K562 (cell line): Measurements from ENCODE around the gene TTC16.

Experiments used
- CTCF ChIP-seq, 3 experiments: IDR thresholded peaks in 2 of 3; conservative IDR thresholded peaks in 1 of 3; 2 replicates each; pipeline ENCODE4 v1.5.1; 2011 to 2012; ENCODE audit warnings: low read length in 3 of 3, mild to moderate bottlenecking in 3 of 3, control low read depth in 2 of 3, improper control_type of control experiment in 1 of 3, inconsistent platforms in 1 of 3, low read depth in 1 of 3, mixed read lengths in 1 of 3, moderate library complexity in 1 of 3; ENCODE audit not compliant: insufficient read depth in 2 of 3
- GATA2 ChIP-seq: sonication (generic); formaldehyde crosslinking; IDR thresholded peaks from 2 replicates; pipeline ENCODE4 v1.4.0; 2020; ENCODE audit warnings: mild to moderate bottlenecking, missing genetic modification reagents
- KDM1A ChIP-seq, 2 experiments: fragments of 450-650 bp; IDR thresholded peaks; 2 replicates each; pipeline ENCODE4 v1.6.1; 2016; ENCODE audit warnings: mild to moderate bottlenecking in 2 of 2
- NFXL1 ChIP-seq: fragments of 450-650 bp; formaldehyde crosslinking; IDR thresholded peaks from 2 replicates; pipeline ENCODE4 v1.4.0; 2021; ENCODE audit warnings: mild to moderate bottlenecking
- PTBP1 ChIP-seq: fragments of 200-400 bp; formaldehyde crosslinking; IDR thresholded peaks from 2 replicates; pipeline ENCODE4 v1.6.1; 2017; ENCODE audit warnings: low read depth, low read length
- ZNF41 ChIP-seq: fragments of 250-450 bp; sonication (Bioruptor Pico); conservative IDR thresholded peaks from 2 replicates; pipeline ENCODE4 v1.4.0; 2020; ENCODE audit warnings: mild to moderate bottlenecking
- ZZZ3 ChIP-seq: fragments of 450-650 bp; IDR thresholded peaks from 2 replicates; pipeline ENCODE4 v1.6.1; 2016; ENCODE audit warnings: antibody characterized with exemption, mild to moderate bottlenecking, moderate library complexity
- TF ChIP-seq, protein P1 (sequence below): IDR thresholded peaks from 3 replicates; pipeline ENCODE4 v1.6.1; 2011; ENCODE audit warnings: borderline replicate concordance, mild to moderate bottlenecking, moderate library complexity; ENCODE audit not compliant: insufficient read length; ENCODE audit errors: extremely low read depth

- TF ChIP-seq PTBP1 = no peak
- TF ChIP-seq CTCF (IDR thresholded peaks at IDR 0.05 in 2 of 3, conservative IDR thresholded peaks at IDR 0.05 in 1 of 3; ENCODE audit: insufficient read depth in 2 of 3, low read depth in 1 of 3, low read length in 3 of 3) = no peak
- no peak for TF ChIP-seq ZNF41 (CRISPR knock-in tag)
- no peak for TF ChIP-seq ZZZ3
- TF ChIP-seq, protein P1, sequence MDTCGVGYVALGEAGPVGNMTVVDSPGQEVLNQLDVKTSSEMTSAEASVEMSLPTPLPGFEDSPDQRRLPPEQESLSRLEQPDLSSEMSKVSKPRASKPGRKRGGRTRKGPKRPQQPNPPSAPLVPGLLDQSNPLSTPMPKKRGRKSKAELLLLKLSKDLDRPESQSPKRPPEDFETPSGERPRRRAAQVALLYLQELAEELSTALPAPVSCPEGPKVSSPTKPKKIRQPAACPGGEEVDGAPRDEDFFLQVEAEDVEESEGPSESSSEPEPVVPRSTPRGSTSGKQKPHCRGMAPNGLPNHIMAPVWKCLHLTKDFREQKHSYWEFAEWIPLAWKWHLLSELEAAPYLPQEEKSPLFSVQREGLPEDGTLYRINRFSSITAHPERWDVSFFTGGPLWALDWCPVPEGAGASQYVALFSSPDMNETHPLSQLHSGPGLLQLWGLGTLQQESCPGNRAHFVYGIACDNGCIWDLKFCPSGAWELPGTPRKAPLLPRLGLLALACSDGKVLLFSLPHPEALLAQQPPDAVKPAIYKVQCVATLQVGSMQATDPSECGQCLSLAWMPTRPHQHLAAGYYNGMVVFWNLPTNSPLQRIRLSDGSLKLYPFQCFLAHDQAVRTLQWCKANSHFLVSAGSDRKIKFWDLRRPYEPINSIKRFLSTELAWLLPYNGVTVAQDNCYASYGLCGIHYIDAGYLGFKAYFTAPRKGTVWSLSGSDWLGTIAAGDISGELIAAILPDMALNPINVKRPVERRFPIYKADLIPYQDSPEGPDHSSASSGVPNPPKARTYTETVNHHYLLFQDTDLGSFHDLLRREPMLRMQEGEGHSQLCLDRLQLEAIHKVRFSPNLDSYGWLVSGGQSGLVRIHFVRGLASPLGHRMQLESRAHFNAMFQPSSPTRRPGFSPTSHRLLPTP = no peak
- TF ChIP-seq NFXL1 (CRISPR knock-in tag) = no peak
- no peak for TF ChIP-seq GATA2 (CRISPR knock-in tag)
- peak; percentile 57 to 67; a peak in 3 of 4 replicates for TF ChIP-seq KDM1A (IDR thresholded peaks at IDR 0.05)
Measured at GRCh38 chr9:127754099-127755060, 38.5 kb downstream of the TTC16 start.
